HG03025 (cell line): ENCODE results near the gene ENTREP1.

Experiments
- ATAC-seq: cut with Tn5 transposase; IDR thresholded peaks from one replicate; pipeline ENCODE4 v1.9.1; 2021; ENCODE audit warnings: mild to moderate bottlenecking, moderate library complexity; ENCODE audit not compliant: unreplicated experiment, low FRiP score

Gene ENTREP1

GRCh38 chr9:69363191-69363590, 38.2 kb downstream of the ENTREP1 start:
- no peak for ATAC-seq

DNA sequence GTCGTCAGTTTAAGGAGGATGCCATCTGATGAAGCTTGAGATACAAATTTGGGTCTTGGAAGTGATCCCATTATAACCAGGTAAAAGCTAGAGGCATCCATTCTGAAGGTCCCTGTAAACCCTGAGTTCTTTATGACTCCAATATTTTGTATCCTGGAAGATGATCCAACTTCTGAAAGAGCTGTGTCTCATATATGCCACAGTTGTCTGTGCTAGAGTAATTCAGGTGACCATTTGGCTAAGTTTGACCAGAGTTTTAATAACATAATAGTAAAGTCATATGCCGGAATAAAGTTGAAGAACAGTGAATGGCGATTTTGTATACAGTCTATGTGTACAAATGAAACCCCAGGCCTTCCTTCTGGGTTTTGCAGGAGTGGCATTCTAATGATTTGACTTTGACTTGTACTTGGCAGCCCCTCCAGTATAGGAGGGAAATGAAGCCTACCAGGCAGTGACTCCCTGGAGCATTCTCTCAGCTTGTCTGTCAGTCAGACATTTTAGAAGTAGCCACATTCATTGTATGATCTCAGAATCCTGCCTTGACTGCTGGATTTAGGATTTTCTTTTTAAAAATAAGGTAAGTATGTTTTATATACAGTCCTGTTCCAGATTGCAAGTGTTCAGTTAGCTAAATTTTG, 39.6 kb downstream of the ENTREP1 start:
- no peak for ATAC-seq

GRCh38 chr9:69370430-69370829, 45.4 kb downstream of the ENTREP1 start:
- no peak for ATAC-seq

GRCh38 chr9:69371001-69371400, 46.0 kb downstream of the ENTREP1 start:
- ATAC-seq = no peak

DNA sequence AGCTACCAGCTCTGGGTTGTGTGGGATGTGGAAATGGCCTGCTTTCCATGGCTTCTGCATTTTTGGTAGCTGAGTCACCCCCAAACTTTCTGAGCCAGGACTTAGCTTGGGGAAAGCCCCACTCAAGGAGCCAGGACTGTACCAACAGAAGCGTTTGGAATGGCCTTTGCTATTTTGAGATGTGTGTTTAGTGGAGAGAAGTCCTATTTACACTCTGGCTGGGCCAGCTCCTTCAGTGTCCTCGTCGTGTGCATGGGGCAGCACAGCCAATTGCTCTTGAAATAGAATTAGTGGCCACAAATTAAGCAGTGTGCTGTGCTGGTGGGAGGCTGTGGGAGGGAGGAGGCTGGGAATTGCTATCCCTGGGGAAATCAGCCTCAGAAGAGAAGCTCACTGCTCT, 51.6 kb downstream of the ENTREP1 start:
- no peak for ATAC-seq

DNA sequence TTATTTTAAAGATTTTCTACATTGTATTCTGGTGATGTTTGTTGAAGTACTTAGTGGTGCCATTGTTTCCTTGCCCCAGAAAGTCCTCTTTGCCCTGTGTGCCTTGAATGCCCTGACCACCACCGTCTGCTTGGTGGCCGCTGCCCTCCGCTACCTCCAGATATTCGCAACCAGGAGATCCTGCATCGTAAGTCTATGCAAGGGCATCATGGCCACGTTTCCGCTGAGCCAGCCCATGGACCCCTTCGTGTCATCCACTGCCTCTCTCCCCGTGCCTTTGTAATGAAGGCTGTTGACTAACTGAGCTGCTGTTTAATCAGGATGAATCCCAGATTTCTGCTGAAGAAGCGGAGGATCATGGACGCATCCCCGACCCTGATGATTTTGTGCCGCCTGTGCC, 52.3 kb downstream of the ENTREP1 start:
- ATAC-seq = no peak

- no peak for ATAC-seq
These were observed 53.0 kb downstream of the ENTREP1 start for GRCh38 chr9:69377981-69378380.

- ATAC-seq = no peak
These were observed 54.4 kb downstream of the ENTREP1 start for GRCh38 chr9:69379270-69379982.

GRCh38 chr9:69380301-69380700, 55.3 kb downstream of the ENTREP1 start:
- ATAC-seq = no peak

GRCh38 chr9:69380811-69381210, 55.8 kb downstream of the ENTREP1 start:
- no peak for ATAC-seq

DNA sequence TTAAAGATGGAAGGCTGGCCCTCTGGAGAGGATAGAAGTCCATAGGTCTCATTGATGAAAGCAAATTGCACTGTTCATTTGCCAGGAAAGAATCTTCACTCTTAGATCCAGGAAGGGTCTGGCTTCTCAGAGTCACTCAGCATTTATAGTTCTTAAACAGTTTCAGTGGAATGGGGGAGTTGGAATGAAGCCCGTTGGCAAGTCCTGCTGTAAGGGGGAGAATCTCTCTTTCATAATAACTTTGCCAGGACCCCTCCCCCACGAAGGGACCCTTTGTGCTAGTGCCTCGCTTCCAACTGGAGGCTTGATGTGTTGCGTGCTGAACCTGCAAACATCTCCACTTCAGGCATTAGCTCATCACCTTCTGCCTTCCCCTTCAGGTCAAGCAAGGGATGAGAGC, 57.1 kb downstream of the ENTREP1 start:
- ATAC-seq = no peak

GRCh38 chr9:69385581-69386033, 60.6 kb downstream of the ENTREP1 start:
- ATAC-seq = no peak

GRCh38 chr9:69386651-69387050, 61.6 kb downstream of the ENTREP1 start:
- no peak for ATAC-seq

- ATAC-seq = no peak
These were observed 63.6 kb downstream of the ENTREP1 start for GRCh38 chr9:69388596-69388995.

DNA sequence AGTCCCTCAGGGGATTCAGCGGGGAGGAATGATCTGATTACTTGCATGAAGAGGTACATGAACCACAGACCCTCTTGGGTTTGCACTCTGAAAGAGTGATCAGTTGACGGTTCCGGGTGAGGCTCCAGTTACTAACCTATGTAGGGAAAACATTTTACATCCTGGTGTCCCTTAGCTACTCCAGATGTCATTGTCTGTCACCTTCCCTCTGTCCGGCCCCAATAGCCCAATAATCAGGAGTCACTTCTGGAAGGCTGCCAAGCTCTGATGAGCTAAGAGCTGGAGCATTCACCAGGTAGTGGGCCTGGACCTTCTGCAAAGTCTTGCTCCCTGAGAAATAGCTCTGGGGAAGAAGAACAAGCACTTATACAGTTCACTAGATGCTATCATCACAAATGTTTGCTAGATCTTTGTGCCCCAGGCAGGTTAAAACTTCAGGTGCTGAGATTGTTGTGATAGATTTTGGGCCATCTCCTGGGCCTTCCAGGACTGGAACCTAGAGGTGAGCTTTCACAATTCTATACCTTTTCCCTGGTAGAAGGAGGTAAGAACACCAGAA, 64.5 kb downstream of the ENTREP1 start:
- no peak for ATAC-seq

- ATAC-seq = no peak
These were observed 66.5 kb downstream of the ENTREP1 start for GRCh38 chr9:69391487-69391886.

GRCh38 chr9:69391946-69392345, 66.9 kb downstream of the ENTREP1 start:
- no peak for ATAC-seq

DNA sequence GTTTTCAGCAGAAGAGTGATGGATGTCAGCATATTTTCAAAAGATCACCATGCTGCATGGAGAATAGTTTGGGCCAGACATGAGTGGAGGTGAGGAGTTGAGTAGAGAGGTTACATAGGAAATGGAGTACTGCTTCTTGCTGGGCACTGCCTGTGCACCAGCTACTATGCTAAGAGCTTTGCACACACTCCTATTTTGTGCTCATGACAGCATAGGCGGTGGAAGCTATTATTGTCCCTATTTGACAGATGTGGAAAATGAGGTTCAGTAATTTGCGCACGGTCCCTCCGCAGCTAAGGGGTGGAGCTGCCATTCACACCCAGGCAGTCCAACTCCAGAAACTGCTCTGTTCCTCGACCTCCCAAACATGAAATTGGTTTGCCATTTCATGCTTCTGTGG, 67.8 kb downstream of the ENTREP1 start:
- no peak for ATAC-seq

DNA sequence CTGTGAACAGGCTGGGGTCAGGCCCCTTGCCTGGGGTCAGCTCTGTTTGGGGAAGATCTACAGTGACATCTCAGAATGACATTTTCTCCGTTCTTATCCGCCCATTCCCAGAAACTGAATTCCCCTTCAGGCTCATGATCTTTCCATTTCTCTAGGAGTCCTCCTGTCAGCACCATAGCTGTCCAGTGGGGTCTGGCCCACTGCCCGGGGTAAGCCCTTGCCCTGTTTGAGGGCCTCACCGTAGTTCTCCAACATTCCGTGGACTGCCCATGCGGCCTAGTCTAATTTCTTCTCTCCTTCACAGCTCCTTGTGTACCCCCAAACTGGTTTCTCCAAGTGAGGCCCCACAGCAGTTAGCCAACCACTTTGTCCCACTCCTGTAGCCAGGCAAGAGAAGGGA, 68.4 kb downstream of the ENTREP1 start:
- no peak for ATAC-seq

DNA sequence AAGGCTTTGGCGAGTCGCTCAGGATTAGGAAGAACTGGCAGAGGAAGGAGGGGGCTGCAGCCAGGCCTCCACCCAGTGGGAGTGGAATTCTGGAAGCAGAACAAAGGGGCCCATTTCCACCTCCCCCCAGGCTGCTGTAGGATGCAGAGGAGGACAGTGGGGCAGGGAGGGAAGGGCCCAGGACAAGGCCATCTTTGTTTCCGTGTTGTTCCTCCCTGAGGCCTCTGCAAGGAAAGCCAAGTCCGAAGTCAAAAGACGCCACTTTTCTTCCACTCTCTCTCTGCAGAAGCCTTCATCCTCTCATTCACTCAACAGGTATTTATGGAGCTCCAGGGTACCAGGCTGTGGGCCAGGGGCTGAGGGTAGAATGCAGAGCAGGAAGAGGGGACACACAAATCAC, 70.7 kb downstream of the ENTREP1 start:
- no peak for ATAC-seq

- no peak for ATAC-seq
These were observed 71.7 kb downstream of the ENTREP1 start for GRCh38 chr9:69396759-69397158.
